HepG2 (cell line): ENCODE results near the gene DYNC1LI1. TPM values are rescaled to one million over a fixed set of nuclear protein-coding genes. Genes with fewer than 3 reads are reported as not detected.

Experiments
- ATAC-seq: fragments of 200-7000 bp; cut with Tn5 transposase; 3 replicates; pipeline ENCODE4 v1.9.1; 2020; ENCODE audit warnings: mild to moderate bottlenecking, moderate library complexity
- BruUV-seq: library from RNA; stranded (reverse); fragments of 400-500 nt; replicated peaks from 2 replicates; lab custom pipeline; 2021; lab: Mats Ljungman, UMichigan
- CTCF ChIA-PET: fragments of 300-600 bp; formaldehyde crosslinking; extraction: SDS; loops from one replicate; lab custom pipeline; 2021; ENCODE audit warnings: low total read pairs, inconsistent platforms, low intra/inter-chr PET ratio; lab: Yijun Ruan, JAX
- POLR2A ChIA-PET: fragments of 350-600 bp; sonication (Branson Sonifier 250); formaldehyde crosslinking; loops from one replicate; lab custom pipeline; 2020; ENCODE audit warnings: antibody characterized with exemption, inconsistent platforms; lab: Yijun Ruan, JAX
- DNase-seq: peaks from one replicate; pipeline ENCODE4 v3.0.0-alpha.2; 2015; ENCODE audit warnings: low spot score
- FAIRE-seq: peaks from 3 replicates; lab custom pipeline; 2011; peaks lifted over from hg19 to GRCh38; lab: Jason Lieb, UNC
- H2AFZ ChIP-seq: one replicate; pipeline ENCODE4 v1.6.1; 2011; ENCODE audit warnings: low read length, inconsistent platforms
- H3K27ac ChIP-seq: fragments of 300-600 bp; 3 replicates; pipeline ENCODE4 v1.8.0; 2011; ENCODE audit warnings: mixed run types, mild to moderate bottlenecking, mixed read lengths, low read length, inconsistent platforms; ENCODE audit not compliant: insufficient read depth; ENCODE audit errors: extremely low read length
- H3K27me3 ChIP-seq, 2 experiments: fragments of 200-600 bp in 1 of 2; 2 replicates in 1 of 2; 3 replicates in 1 of 2; pipeline versions ENCODE4 v1.6.0 to v1.8.0; 2011; ENCODE audit warnings: low read length in 2 of 2, mild to moderate bottlenecking in 2 of 2, moderate library complexity in 2 of 2, inconsistent platforms in 1 of 2; ENCODE audit not compliant: insufficient read depth in 2 of 2, control insufficient read depth in 1 of 2
- H3K36me3 ChIP-seq, 2 experiments: fragments of 200-600 bp in 1 of 2; replicated peaks in 1 of 2; 2 replicates in 1 of 2; 3 replicates in 1 of 2; pipeline versions ENCODE4 v1.5.1 to v1.8.0; 2011; ENCODE audit warnings: low read length in 2 of 2, inconsistent platforms in 1 of 2; ENCODE audit not compliant: insufficient read depth in 2 of 2, control insufficient read depth in 1 of 2
- H3K4me1 ChIP-seq: 2 replicates; pipeline ENCODE4 v1.5.1; 2012; ENCODE audit warnings: low read length, inconsistent platforms; ENCODE audit not compliant: insufficient read depth
- H3K4me2 ChIP-seq: 2 replicates; pipeline ENCODE4 v1.6.0; 2011; ENCODE audit warnings: low read depth, low read length, inconsistent platforms
- H3K4me3 ChIP-seq, 3 experiments: fragments of 200-600 bp in 1 of 3; sonication (generic), shearing (Covaris generic) in 1 of 3; replicated peaks in 1 of 3; 2 replicates each; pipeline ENCODE4 v1.5.1; 2011 to 2016; ENCODE audit warnings: low read length in 3 of 3, inconsistent platforms in 2 of 3, low read depth in 2 of 3, mild to moderate bottlenecking in 2 of 3, control low read depth in 1 of 3, mixed read lengths in 1 of 3; ENCODE audit not compliant: insufficient read depth in 1 of 3
- H3K79me2 ChIP-seq: one replicate; pipeline ENCODE4 v1.6.1; 2011; ENCODE audit warnings: low read length, inconsistent platforms; ENCODE audit not compliant: insufficient read depth
- H3K9ac ChIP-seq: 2 replicates; pipeline ENCODE4 v1.6.0; 2011; ENCODE audit warnings: mild to moderate bottlenecking, low read depth, low read length, inconsistent platforms; ENCODE audit not compliant: insufficient read depth
- H3K9me3 ChIP-seq: 2 replicates; pipeline ENCODE4 v1.5.1; 2012; ENCODE audit warnings: mild to moderate bottlenecking, low read length
- H4K20me1 ChIP-seq: 2 replicates; pipeline ENCODE4 v1.6.0; 2011; ENCODE audit warnings: inconsistent platforms, mild to moderate bottlenecking, low read length, moderate library complexity; ENCODE audit not compliant: insufficient read depth
- LCORL ChIP-seq, 2 experiments: fragments of 450-650 bp in 1 of 2; sonication (generic) in 1 of 2; formaldehyde crosslinking in 1 of 2; IDR thresholded peaks; 2 replicates each; pipeline versions ENCODE4 v1.5.0 to v1.6.1; 2017 to 2020; ENCODE audit warnings: antibody characterized with exemption in 1 of 2, missing genetic modification reagents in 1 of 2
- MTF1 ChIP-seq: sonication (generic); formaldehyde crosslinking; IDR thresholded peaks from 2 replicates; pipeline ENCODE4 v1.5.0; 2020; ENCODE audit warnings: missing genetic modification reagents
- NR1H2 ChIP-seq: sonication (generic); formaldehyde crosslinking; IDR thresholded peaks from 2 replicates; pipeline ENCODE4 v1.8.1; 2022; ENCODE audit warnings: low read depth, missing genetic modification reagents, borderline replicate concordance
- SNAPC4 ChIP-seq: sonication (generic); formaldehyde crosslinking; IDR thresholded peaks from 2 replicates; pipeline ENCODE4 v1.4.0; 2020; ENCODE audit warnings: mild to moderate bottlenecking, missing genetic modification reagents
- SOX5 ChIP-seq: IDR thresholded peaks from 2 replicates; pipeline ENCODE4 v1.6.1; 2016; ENCODE audit warnings: borderline replicate concordance
- ZMYM4 ChIP-seq: sonication (generic); formaldehyde crosslinking; IDR thresholded peaks from 2 replicates; pipeline ENCODE4 v1.8.1; 2023; ENCODE audit warnings: mild to moderate bottlenecking, missing genetic modification reagents
- ZNF207 ChIP-seq: fragments of 450-650 bp; IDR thresholded peaks from 2 replicates; pipeline ENCODE4 v1.6.1; 2016; ENCODE audit warnings: antibody characterized with exemption, borderline replicate concordance
- ZNF281 ChIP-seq: sonication (generic); formaldehyde crosslinking; IDR thresholded peaks from 2 replicates; pipeline ENCODE4 v1.4.0; 2020; ENCODE audit warnings: missing genetic modification reagents, borderline replicate concordance
- ZNF550 ChIP-seq: sonication (generic); formaldehyde crosslinking; IDR thresholded peaks from 2 replicates; pipeline ENCODE4 v1.4.0; 2020; ENCODE audit warnings: mild to moderate bottlenecking, missing genetic modification reagents, borderline replicate concordance
- WGBS: methylation state at CpG from one replicate; pipeline ENCODE4 v1.1.6; 2017; ENCODE audit warnings: low lambda C conversion rate; 5-methylcytosine and 5-hydroxymethylcytosine counted together
- in situ Hi-C: cut with HindIII; loops from 2 replicates; pipeline ENCODE4 v1.10.0; 2017; ENCODE audit warnings: low pct_unique_long_range_greater_than_20kb; ENCODE audit not compliant: extremely low pct_ligation_motif_present
- intact Hi-C: fragments of 100-400 bp; cut with micrococcal nuclease; formaldehyde crosslinking; loops from one replicate; pipeline ENCODE4 v1.10.0; 2022; ENCODE audit not compliant: unreplicated experiment
- polyA plus RNA-seq, 8 experiments: library from polyadenylated mRNA; depleted of rRNA in 3 of 8; stranded (reverse) in 7 of 8; unstranded in 1 of 8; fragments of >200 nt; fragmentation: Illumina TruSeq in 4 of 8; extraction: Trizol in 4 of 8; gene quantifications; 2 replicates each; pipeline versions ENCODE4 v1.2.1 to v1.2.3, GENCODE V29; 2011 to 2016; ENCODE audit warnings: low read depth in 4 of 8, missing spikeins in 1 of 8, mixed read lengths in 1 of 8; ENCODE audit not compliant: insufficient read depth in 1 of 8
- total RNA-seq, 5 experiments: library from RNA; depleted of rRNA; stranded (reverse); fragments of >200 nt; fragmentation: Illumina TruSeq; extraction: Trizol; gene quantifications; 2 replicates each; pipeline ENCODE4 v1.2.3, GENCODE V29; 2016; ENCODE audit warnings: low read depth in 1 of 5

DYNC1LI1 gene
- total and polyA plus RNA-seq, 2 of the 13 experiments (the other 11 are each of a cell fraction or from before 2014, with no cell fraction given) = 13.4 to 37.1 TPM

GRCh38 chr3:32511005-32511404 is 59.7 kb downstream of the DYNC1LI1 start:
- intact Hi-C loops = loop anchor here (2.0 to 5.0 kb wide), 2 partner anchors 154 to 221 kb away; no protein-coding TSS in a partner anchor
- Histone ChIP-seq H3K9me3 (no peaks in the 10 kb centered on the region), H3K27me3 (peaks cover 0 to 1% of the 10 kb centered on the region in 2 experiments; a peak in 1 of 5 replicates)
- CTCF ChIA-PET = interaction anchor here (1.7 kb wide), 1 partner anchor 154 kb away, joined by 21 read pairs; no protein-coding TSS in a partner anchor
- DNase-seq = no peak
- no peak for ATAC-seq
- TF ChIP-seq ZNF550 (CRISPR knock-in tag) = no peak
- no peak for TF ChIP-seq NR1H2 (CRISPR knock-in tag)
- TF ChIP-seq ZMYM4 = no peak
- no peak for TF ChIP-seq ZNF281
- no peak for TF ChIP-seq MTF1 (CRISPR knock-in tag)
- TF ChIP-seq SOX5 = no peak
- TF ChIP-seq SNAPC4 (CRISPR knock-in tag) = no peak
- no peak for TF ChIP-seq LCORL (IDR thresholded peaks at IDR 0.05)
- no peak for TF ChIP-seq LCORL (CRISPR knock-in tag; IDR thresholded peaks at IDR 0.05)
- TF ChIP-seq ZNF207 = no peak
- TF ChIP-seq, all 625 proteins: peak for 0
- POLR2A ChIA-PET = no interaction called here
- Histone ChIP-seq H3K36me3 (no peaks in the 10 kb centered on the region), H4K20me1 (no peaks in the 10 kb centered on the region), H3K9ac (no peak overlapping the region), H3K4me3 (no peak overlapping the region), H3K4me2 (no peak overlapping the region), H3K27ac (no peak overlapping the region), H3K79me2 (no peaks in the 10 kb centered on the region), H3K4me1 (peaks cover 9% of the 10 kb centered on the region), H2AFZ (no peak overlapping the region)
- WGBS = 92% methylated on average over 2 of the region's 2 CpGs
- BruUV-seq = no TSS peak
- FAIRE-seq = no peak
- in situ Hi-C loops = no loop called here
